Ishikawa (cell line): ENCODE results near the gene CHST11.
A peak's percentile ranks its signal among the peaks of the same experiment; 100 is the strongest.

Source experiments
- CEBPB ChIP-seq: IDR thresholded peaks from 2 replicates; pipeline ENCODE4 v1.6.1; 2012
- CREB1 ChIP-seq: IDR thresholded peaks from 2 replicates; pipeline ENCODE4 v1.6.1; 2012; ENCODE audit warnings: low read depth
- EGR1 ChIP-seq: IDR thresholded peaks from 2 replicates; pipeline ENCODE4 v1.6.1; 2012
- EP300 ChIP-seq: IDR thresholded peaks from 2 replicates; pipeline ENCODE4 v1.6.1; 2012; ENCODE audit warnings: borderline replicate concordance
- FOXM1 ChIP-seq: IDR thresholded peaks from 2 replicates; pipeline ENCODE4 v1.6.1; 2012; ENCODE audit warnings: low read depth, borderline replicate concordance
- MAX ChIP-seq: IDR thresholded peaks from 2 replicates; pipeline ENCODE4 v1.6.1; 2012
- NFIC ChIP-seq: IDR thresholded peaks from 2 replicates; pipeline ENCODE4 v1.6.1; 2012
- RAD21 ChIP-seq: IDR thresholded peaks from 2 replicates; pipeline ENCODE4 v1.6.1; 2012; ENCODE audit warnings: low read depth
- REST ChIP-seq: IDR thresholded peaks from 2 replicates; pipeline ENCODE4 v1.6.1; 2012; ENCODE audit warnings: low read depth, mild to moderate bottlenecking
- TAF1 ChIP-seq: IDR thresholded peaks from 2 replicates; pipeline ENCODE4 v1.6.1; 2012; ENCODE audit warnings: low read depth, mild to moderate bottlenecking
- TCF12 ChIP-seq: IDR thresholded peaks from 2 replicates; pipeline ENCODE4 v1.6.1; 2012; ENCODE audit warnings: low read depth
- TEAD4 ChIP-seq: IDR thresholded peaks from 2 replicates; pipeline ENCODE4 v1.6.1; 2012
- USF1 ChIP-seq: IDR thresholded peaks from 2 replicates; pipeline ENCODE4 v1.6.1; 2012
- YY1 ChIP-seq: IDR thresholded peaks from 2 replicates; pipeline ENCODE4 v1.6.1; 2012; ENCODE audit warnings: low read depth
- ZBTB7A ChIP-seq: IDR thresholded peaks from 2 replicates; pipeline ENCODE4 v1.6.1; 2012; ENCODE audit warnings: low read depth

CHST11 gene

GRCh38 chr12:104648756-104649155 is 192.0 kb downstream of the CHST11 start:
- no peak for TF ChIP-seq EGR1
- TF ChIP-seq USF1 = no peak
- TF ChIP-seq YY1 = no peak
- no peak for TF ChIP-seq CEBPB
- TF ChIP-seq RAD21 = no peak

- TF ChIP-seq YY1 = no peak
- no peak for TF ChIP-seq TCF12
- no peak for TF ChIP-seq ZBTB7A
- TF ChIP-seq FOXM1 = no peak
- no peak for TF ChIP-seq NFIC
- no peak for TF ChIP-seq REST
- TF ChIP-seq USF1 = no peak
- no peak for TF ChIP-seq CREB1
- no peak for TF ChIP-seq MAX
- no peak for TF ChIP-seq EGR1
- TF ChIP-seq RAD21 = no peak
These were observed 192.6 kb downstream of the CHST11 start for GRCh38 chr12:104649217-104649824.

- TF ChIP-seq RAD21 (no peak), FOXM1 (no peak), ZBTB7A (no peak), EGR1 (no peak), EP300 (no peak), CEBPB (no peak), USF1 (no peak), CREB1 (no peak), TEAD4 (no peak), NFIC (no peak), TAF1 (no peak), YY1 (no peak), TCF12 (no peak)
These were observed 193.2 kb downstream of the CHST11 start for GRCh38 chr12:104649921-104650320.

GRCh38 chr12:104650541-104650940 is 193.8 kb downstream of the CHST11 start:
- no peak for TF ChIP-seq ZBTB7A
- peak; percentile 77 for TF ChIP-seq NFIC
- TF ChIP-seq EGR1 = no peak
- peak; percentile 65 for TF ChIP-seq TEAD4
- TF ChIP-seq MAX = 0 out of 2 replicates have a peak, but pooled peaks have one; percentile 27
- peak; percentile 49; the same call in 1 of the 2 replicates for TF ChIP-seq REST
- TF ChIP-seq YY1 = no peak
- TF ChIP-seq TAF1 = no peak
- TF ChIP-seq CEBPB = no peak
- TF ChIP-seq USF1 = no peak
- TF ChIP-seq TCF12 = peak; percentile 75
- no peak for TF ChIP-seq CREB1
- peak; percentile 74; the same call in 1 of the 2 replicates for TF ChIP-seq EP300
- no peak for TF ChIP-seq FOXM1
- peak; percentile 21; the same call in 1 of the 2 replicates for TF ChIP-seq RAD21

- no peak for TF ChIP-seq USF1
These were observed 195.1 kb downstream of the CHST11 start for GRCh38 chr12:104651811-104652210.
